Body of pancreas (tissue), 4 donors: ENCODE measurements around the gene IQCM.

ENCODE experiments used
- POLR2A ChIP-seq, 3 donors: fragments of 450-650 bp; IDR thresholded peaks; one replicate each; pipeline ENCODE4 v1.6.1; 2016; ENCODE audit warnings: antibody characterized with exemption in 3 of 3, mild to moderate bottlenecking in 2 of 3
- TF ChIP-seq, protein P1 (sequence below), 7 experiments: fragments of 450-650 bp in 4 of 7; fragments of 200-600 bp in 3 of 7; sonication (generic) in 3 of 7; IDR thresholded peaks; one replicate each; pipeline ENCODE4 v1.5.1; 2016 to 2019; ENCODE audit warnings: antibody characterized with exemption in 7 of 7

DNA sequence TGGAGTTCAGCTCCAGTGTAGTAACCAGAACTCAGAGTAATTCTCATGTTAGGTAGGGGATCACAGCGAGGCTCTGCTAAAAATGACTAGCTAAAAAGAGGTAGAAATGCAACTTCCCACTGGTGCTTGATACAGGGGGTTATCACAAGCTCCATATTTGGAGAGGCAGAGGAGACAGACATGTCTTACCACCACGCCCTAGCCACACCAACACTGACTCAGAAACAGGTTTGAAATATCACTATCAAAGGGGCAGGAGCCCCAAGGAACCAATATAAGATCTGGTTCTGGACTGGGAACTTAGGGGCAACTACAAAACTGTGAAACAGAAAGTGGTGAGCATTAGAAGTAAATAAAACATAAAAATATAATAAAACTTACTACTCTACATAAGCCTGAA lies 62.9 kb downstream of the IQCM start:
- TF ChIP-seq, protein P1, sequence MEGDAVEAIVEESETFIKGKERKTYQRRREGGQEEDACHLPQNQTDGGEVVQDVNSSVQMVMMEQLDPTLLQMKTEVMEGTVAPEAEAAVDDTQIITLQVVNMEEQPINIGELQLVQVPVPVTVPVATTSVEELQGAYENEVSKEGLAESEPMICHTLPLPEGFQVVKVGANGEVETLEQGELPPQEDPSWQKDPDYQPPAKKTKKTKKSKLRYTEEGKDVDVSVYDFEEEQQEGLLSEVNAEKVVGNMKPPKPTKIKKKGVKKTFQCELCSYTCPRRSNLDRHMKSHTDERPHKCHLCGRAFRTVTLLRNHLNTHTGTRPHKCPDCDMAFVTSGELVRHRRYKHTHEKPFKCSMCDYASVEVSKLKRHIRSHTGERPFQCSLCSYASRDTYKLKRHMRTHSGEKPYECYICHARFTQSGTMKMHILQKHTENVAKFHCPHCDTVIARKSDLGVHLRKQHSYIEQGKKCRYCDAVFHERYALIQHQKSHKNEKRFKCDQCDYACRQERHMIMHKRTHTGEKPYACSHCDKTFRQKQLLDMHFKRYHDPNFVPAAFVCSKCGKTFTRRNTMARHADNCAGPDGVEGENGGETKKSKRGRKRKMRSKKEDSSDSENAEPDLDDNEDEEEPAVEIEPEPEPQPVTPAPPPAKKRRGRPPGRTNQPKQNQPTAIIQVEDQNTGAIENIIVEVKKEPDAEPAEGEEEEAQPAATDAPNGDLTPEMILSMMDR (IDR thresholded peaks at IDR 0.05): no peak
- no peak for TF ChIP-seq POLR2A (IDR thresholded peaks at IDR 0.05)
